ENCODE measurements around the gene DOK4.

The DOK4 gene

DNA sequence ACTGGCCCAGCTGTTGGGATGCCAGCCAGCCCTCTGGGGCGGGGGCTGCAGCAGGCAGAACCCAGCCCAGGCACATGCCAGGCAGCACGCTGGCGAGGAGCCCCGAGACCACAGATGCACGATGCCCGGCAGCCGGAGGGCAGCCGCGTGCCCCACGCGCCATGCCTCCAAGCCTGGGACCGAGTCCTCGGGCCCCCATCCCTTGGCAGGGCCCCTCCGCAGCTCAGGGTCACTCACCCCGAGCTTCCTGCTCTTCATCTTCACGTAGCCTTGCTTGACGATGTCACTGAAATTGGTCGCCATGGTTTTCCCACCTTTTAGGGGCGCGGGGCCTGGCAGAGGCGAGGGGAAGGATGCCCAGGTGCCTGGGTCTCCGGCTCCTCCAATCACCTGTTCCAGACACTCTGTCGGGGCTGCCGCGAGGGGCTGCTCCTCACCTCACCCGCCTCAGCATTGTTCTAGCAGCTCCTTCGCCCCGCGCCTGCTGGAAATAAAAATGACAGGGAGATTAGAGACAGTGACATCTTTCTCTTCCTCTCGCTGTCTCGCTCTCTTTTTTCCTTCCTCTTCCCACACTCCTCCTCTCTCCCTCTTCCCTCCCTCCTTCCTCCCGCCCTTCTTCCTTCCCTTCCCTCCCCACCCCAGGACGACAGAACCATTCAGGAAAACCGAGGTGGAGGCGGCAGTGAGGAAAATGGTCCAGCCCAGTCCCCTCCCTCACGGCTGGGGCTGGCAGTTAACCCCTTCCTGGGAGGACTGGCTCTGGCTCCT lies 6.9 kb downstream of the DOK4 start:
- H3K4me3 ChIP-seq (ENCODE audit: low read depth, low read length): no peak overlapping the region
- TF ChIP-seq CTCF (IDR thresholded peaks at IDR 0.05; ENCODE audit: borderline replicate concordance, insufficient read depth, low read depth, low read length): no peak

- no peak overlapping the region for H3K4me3 ChIP-seq (ENCODE audit: low read depth, low read length)
- no peak for TF ChIP-seq CTCF (IDR thresholded peaks at IDR 0.05; ENCODE audit: borderline replicate concordance, insufficient read depth, low read depth, low read length)
Measured at GRCh38 chr16:57478396-57479204, 7.7 kb downstream of the DOK4 start.

DNA sequence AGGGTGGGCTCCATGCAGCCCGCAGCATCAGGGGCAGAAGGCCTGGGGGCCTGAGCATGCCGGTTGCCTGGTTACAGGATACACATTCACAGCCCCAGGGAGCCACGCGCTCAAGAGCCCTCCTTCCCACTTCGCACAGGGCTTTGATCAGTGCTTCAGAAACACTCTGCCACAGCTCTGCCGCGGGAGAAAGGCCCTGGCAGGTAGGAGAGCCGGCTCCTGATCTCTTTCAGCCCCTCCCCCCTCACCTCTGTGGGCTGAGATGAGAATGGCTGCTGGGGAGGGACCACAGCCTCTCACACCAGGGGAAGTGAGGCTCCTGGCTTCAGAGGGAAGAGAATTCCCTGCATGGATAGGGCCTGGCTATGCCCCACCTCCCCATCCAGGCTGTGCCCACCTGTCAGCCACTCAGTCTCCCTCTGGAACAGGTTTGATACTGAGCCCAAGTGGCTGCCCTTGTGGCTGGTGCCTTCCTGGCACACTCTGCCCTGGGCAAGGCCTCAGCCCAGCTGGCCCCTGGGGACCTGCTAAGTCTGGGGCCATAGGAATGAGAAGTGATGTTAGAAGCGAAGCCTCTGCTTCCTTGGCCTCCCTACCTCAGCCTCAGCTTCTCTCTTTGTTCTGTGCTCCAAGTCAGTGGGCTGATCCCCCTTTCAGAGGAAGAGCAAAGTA lies 8.6 kb downstream of the DOK4 start:
- no peak overlapping the region for H3K4me3 ChIP-seq (ENCODE audit: low read depth, low read length)
- TF ChIP-seq CTCF (IDR thresholded peaks at IDR 0.05; ENCODE audit: borderline replicate concordance, insufficient read depth, low read depth, low read length): no peak

DNA sequence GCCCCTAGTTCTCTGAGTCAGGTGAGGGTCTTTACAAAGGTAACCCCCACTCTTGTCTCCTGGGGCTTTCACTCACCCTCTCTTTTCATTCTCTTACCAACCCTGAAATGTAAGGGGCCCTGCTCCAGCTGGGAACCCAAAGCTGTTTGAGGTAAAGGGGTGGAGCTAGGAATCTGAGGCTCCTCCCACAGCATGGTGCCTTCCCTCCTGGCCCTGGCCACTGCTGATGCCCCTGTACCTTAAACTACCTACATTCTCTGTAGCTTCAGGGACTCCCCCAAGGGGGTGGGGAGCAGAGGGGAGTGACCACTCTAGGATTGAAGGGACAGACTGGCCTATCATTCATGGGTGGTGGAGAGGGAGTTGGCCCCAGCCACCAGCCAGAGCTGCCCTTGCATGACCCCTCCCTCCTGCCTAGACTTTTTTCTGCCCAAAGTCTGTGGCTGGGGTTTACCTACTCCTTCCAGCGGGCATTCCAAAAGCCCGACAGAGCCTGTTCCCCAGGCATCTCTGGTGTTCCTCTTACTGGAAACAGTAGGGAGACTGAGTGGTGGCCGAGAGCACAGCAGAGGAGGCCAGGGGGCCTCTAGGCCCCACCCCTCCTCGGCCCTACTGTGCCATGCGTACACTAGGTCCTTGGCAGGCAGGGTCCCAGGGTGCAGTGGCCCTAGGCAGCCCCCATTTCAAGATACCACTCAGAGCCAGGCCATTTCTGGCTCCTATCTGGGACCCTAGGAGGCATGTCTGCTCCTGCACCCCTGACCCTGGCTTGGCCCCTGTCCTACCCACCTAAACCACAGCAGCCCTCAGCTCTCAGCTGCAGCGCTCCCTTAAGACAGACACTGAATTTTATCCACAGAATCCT lies 9.5 kb downstream of the DOK4 start:
- no peak overlapping the region for H3K4me3 ChIP-seq (ENCODE audit: low read depth, low read length)

GRCh38 chr16:57475711-57476339 lies 10.5 kb downstream of the DOK4 start:
- peak overlapping the region; percentile 29 for H3K4me3 ChIP-seq (ENCODE audit: low read depth, low read length)
- peak; percentile 96 for TF ChIP-seq CTCF (IDR thresholded peaks at IDR 0.05; ENCODE audit: borderline replicate concordance, insufficient read depth, low read depth, low read length)

More for the DNA sequence above, 9.5 kb downstream of the DOK4 start:
- no peak for TF ChIP-seq CTCF (IDR thresholded peaks at IDR 0.05; ENCODE audit: borderline replicate concordance, insufficient read depth, low read depth, low read length)
